A673 (cell line): ENCODE results near the gene TAMALIN.

Source experiments
- EZH2 ChIP-seq: fragments of 200-600 bp; sonication (generic); IDR thresholded peaks from 2 replicates; pipeline ENCODE4 v1.6.1; 2017; ENCODE audit warnings: borderline replicate concordance, low read depth, mild to moderate bottlenecking, mixed read lengths, antibody characterized with exemption, low read length; ENCODE audit not compliant: poor library complexity, severe bottlenecking
- TF ChIP-seq, protein P1 (sequence below): fragments of 300-800, 200-600 bp; sonication (generic); conservative IDR thresholded peaks from 2 replicates; pipeline ENCODE4 v1.5.1; 2017; ENCODE audit warnings: low read depth, mild to moderate bottlenecking, antibody characterized with exemption, low read length, moderate library complexity, mixed read lengths

DNA sequence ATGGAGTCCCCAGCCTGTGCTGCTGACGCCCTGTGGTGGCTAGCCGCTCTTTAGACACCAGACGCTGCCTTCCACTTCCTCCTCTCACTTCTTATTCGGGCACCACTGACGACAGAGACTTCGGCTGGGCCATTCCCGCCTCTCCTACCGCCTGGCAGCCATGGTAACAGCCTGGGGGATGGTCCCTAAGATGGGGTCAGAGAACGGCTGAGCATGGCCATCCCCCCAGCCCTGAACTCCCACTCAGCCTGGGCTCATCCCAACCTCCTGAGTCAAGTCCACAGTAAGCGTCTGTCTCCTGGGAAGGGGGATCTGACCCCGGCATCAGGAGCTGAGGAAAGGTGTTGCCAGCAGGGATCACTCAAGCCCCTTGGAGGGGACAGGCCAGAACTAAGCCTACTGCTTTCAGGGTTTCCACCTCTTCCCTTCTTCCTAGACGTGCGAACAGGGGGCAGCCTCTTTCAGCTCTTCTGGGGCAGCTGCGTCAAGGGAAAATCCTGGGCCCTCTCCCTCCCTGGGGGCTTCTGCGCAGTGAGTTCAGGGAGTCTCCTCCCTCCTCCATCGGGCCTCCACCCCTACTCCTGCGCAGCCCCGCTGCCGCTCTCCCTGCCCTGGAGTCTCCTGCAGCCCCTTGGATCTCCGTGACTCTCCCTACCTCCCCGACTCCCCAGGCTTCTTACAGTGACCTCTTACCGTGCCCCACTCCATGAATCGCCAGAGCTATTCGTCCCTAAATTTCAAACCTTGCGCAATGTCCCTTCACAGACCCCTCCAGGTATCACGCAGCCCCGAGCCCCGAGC is 643 bp upstream of the TAMALIN start:
- TF ChIP-seq, protein P1, sequence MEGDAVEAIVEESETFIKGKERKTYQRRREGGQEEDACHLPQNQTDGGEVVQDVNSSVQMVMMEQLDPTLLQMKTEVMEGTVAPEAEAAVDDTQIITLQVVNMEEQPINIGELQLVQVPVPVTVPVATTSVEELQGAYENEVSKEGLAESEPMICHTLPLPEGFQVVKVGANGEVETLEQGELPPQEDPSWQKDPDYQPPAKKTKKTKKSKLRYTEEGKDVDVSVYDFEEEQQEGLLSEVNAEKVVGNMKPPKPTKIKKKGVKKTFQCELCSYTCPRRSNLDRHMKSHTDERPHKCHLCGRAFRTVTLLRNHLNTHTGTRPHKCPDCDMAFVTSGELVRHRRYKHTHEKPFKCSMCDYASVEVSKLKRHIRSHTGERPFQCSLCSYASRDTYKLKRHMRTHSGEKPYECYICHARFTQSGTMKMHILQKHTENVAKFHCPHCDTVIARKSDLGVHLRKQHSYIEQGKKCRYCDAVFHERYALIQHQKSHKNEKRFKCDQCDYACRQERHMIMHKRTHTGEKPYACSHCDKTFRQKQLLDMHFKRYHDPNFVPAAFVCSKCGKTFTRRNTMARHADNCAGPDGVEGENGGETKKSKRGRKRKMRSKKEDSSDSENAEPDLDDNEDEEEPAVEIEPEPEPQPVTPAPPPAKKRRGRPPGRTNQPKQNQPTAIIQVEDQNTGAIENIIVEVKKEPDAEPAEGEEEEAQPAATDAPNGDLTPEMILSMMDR: no peak
- TF ChIP-seq EZH2: no peak
